CD4-positive, alpha-beta memory T cell (primary cell): ENCODE results near the gene RAP2B. TPM values are rescaled to one million over a fixed set of nuclear protein-coding genes. Genes with fewer than 3 reads are reported as not detected.

Source experiments
- CTCF ChIA-PET: fragments of 350-600 bp; sonication (Branson Sonifier 250); formaldehyde crosslinking; loops from one replicate; lab custom pipeline; 2021; ENCODE audit warnings: inconsistent platforms; ENCODE audit not compliant: partially characterized antibody; lab: Charles Lee
- POLR2A ChIA-PET: fragments of 350-600 bp; sonication (Branson Sonifier 250); formaldehyde crosslinking; loops from one replicate; lab custom pipeline; 2021; ENCODE audit not compliant: partially characterized antibody; lab: Charles Lee
- DNase-seq, 5 donors: peaks; one replicate each; pipeline versions ENCODE4 v3.0.0 to v3.0.0-alpha.2; 2020 to 2022; ENCODE audit warnings: mixed read lengths in 1 of 5
- H3K27ac ChIP-seq: one replicate; pipeline ENCODE4 v1.7.0; 2013; ENCODE audit warnings: low read depth, low read length
- H3K27me3 ChIP-seq: 2 replicates; pipeline ENCODE4 v1.7.0; 2013; ENCODE audit warnings: mild to moderate bottlenecking, low read length, moderate library complexity; ENCODE audit not compliant: insufficient read depth
- H3K36me3 ChIP-seq: 2 replicates; pipeline ENCODE4 v1.7.0; 2013; ENCODE audit warnings: mild to moderate bottlenecking, low read length, moderate library complexity; ENCODE audit not compliant: insufficient read depth
- H3K4me1 ChIP-seq: 2 replicates; pipeline ENCODE4 v1.7.0; 2013; ENCODE audit warnings: mild to moderate bottlenecking, low read length, moderate library complexity; ENCODE audit not compliant: insufficient read depth
- H3K4me3 ChIP-seq, 2 donors: one replicate each; pipeline ENCODE4 v1.7.0; 2013; ENCODE audit warnings: low read length in 2 of 2, mild to moderate bottlenecking in 1 of 2
- H3K9me3 ChIP-seq, 2 donors: one replicate each; pipeline ENCODE4 v1.7.0; 2013; ENCODE audit warnings: low read length in 2 of 2, control low read depth in 1 of 2; ENCODE audit not compliant: control insufficient read depth in 1 of 2
- H3K27ac Mint-ChIP-seq, 7 donors: one replicate each; pipeline ENCODE4 v1.8.0; 2020 to 2021; ENCODE audit warnings: mixed read lengths in 7 of 7, mild to moderate bottlenecking in 6 of 7, inconsistent platforms in 3 of 7, moderate library complexity in 3 of 7
- H3K27me3 Mint-ChIP-seq, 2 donors: one replicate each; pipeline ENCODE4 v1.8.0; 2020 to 2021; ENCODE audit warnings: mixed read lengths in 2 of 2
- H3K36me3 Mint-ChIP-seq, 2 donors: one replicate each; pipeline ENCODE4 v1.8.0; 2020 to 2021; ENCODE audit warnings: mixed read lengths in 2 of 2, inconsistent platforms in 1 of 2, mild to moderate bottlenecking in 1 of 2
- H3K4me1 Mint-ChIP-seq, 4 donors: one replicate each; pipeline ENCODE4 v1.8.0; 2020 to 2021; ENCODE audit warnings: mixed read lengths in 4 of 4, mild to moderate bottlenecking in 1 of 4
- H3K4me3 Mint-ChIP-seq, 8 donors: one replicate each; pipeline ENCODE4 v1.8.0; 2020 to 2021; ENCODE audit warnings: mixed read lengths in 8 of 8, mild to moderate bottlenecking in 7 of 8, moderate library complexity in 6 of 8, inconsistent platforms in 3 of 8
- H3K9me3 Mint-ChIP-seq, 8 donors: one replicate each; pipeline ENCODE4 v1.8.0; 2020 to 2021; ENCODE audit warnings: mixed read lengths in 8 of 8, mild to moderate bottlenecking in 5 of 8, inconsistent platforms in 3 of 8, moderate library complexity in 1 of 8
- intact Hi-C: fragments of 100-400 bp; cut with micrococcal nuclease; formaldehyde crosslinking; loops from one replicate; pipeline ENCODE4 v1.15.1; 2023
- polyA plus RNA-seq, 2 donors: library from polyadenylated mRNA; unstranded; fragments of 300-500 nt; fragmentation: Illumina TruSeq; gene quantifications; one replicate each; pipeline ENCODE4 v1.2.3, GENCODE V29; 2021
- total RNA-seq, 2 experiments: library from RNA; stranded (reverse); gene quantifications; one replicate each; pipeline ENCODE4 v1.2.3, GENCODE V29; 2021

RAP2B gene
- total and polyA plus RNA-seq, 4 experiments from 2014 or later, result 13.8 to 42.3 (median 30.3) TPM

DNA sequence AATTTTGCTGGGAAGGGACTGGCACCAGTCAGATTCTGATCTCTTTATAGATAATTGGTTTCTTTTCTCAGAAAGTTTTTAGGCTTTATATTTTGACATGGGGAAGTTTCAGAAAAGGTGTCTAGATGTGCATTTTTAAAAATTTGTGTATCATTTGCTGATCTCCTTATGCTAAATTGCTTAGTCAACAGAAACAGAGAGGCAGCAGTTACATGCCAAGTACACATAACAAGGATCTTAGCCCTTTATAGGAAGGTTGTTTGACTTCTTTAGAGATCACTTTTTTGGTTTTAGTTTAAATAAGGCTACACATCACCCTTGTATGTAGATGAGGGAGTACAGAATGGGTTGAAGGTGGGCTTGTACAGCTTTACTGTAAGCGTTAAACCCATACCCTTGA is 53.5 kb downstream of the RAP2B start:
- no peak for DNase-seq
- POLR2A ChIA-PET, result interaction anchor here (4.1 kb wide), 1 partner anchor 53 kb away, joined by 24 read pairs; the partner anchor contains the start of gene RAP2B
- peaks cover 60% of the 10 kb centered on the region for H3K4me1 ChIP-seq
- no peak overlapping the region for H3K4me3 ChIP-seq
- no peaks in the 10 kb centered on the region for H3K27me3 Mint-ChIP-seq
- no peaks in the 10 kb centered on the region for H3K27me3 ChIP-seq
- intact Hi-C loops, result no loop called here
- peaks cover 9 to 13% of the 10 kb centered on the region in 2 donors for H3K36me3 Mint-ChIP-seq
- CTCF ChIA-PET, result interaction anchor here (0.9 to 1.7 kb wide), 2 partner anchors 25 to 75 kb away, joined by 3 to 7 read pairs; no protein-coding TSS in a partner anchor
- H3K9me3 ChIP-seq, result no peaks in the 10 kb centered on the region
- H3K27ac Mint-ChIP-seq, result peak overlapping the region in 2 of 7 donors; percentile 29 to 75
- H3K4me1 Mint-ChIP-seq, result peaks cover 47 to 68% (median 57%) of the 10 kb centered on the region in 4 donors
- peak overlapping the region in 1 of 8 donors; percentile 13 for H3K4me3 Mint-ChIP-seq
- peaks cover 0 to 14% (median 5%) of the 10 kb centered on the region in 8 donors for H3K9me3 Mint-ChIP-seq
- no peaks in the 10 kb centered on the region for H3K36me3 ChIP-seq
- H3K27ac ChIP-seq, result no peak overlapping the region

DNA sequence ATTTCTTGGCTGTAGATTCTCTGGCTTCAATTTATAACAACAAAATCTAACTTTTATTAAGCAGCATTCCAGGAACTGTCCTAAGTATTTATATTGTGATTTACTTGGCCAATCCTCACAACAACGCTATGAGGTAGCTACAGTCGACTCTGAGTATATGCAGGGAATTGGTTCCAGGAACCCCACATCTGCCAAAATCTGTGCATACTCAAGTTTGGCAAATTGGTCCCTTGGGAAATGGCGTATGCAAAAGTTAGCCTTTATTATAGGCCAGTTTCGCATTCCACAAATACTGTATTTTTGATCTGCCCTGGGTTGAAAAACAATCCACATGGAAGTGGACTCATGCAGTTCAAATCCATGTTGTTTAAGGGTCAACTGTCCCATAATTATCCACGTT is 53.9 kb downstream of the RAP2B start:
- intact Hi-C loops, result no loop called here
- Mint-ChIP-seq H3K27ac (no peak overlapping the region), H3K4me3 (no peak overlapping the region), H3K36me3 (peaks cover 10 to 13% of the 10 kb centered on the region in 2 donors), H3K27me3 (no peaks in the 10 kb centered on the region), H3K4me1 (peaks cover 47 to 68% (median 58%) of the 10 kb centered on the region in 4 donors), H3K9me3 (peaks cover 0 to 14% (median 5%) of the 10 kb centered on the region in 8 donors)
- DNase-seq, result no peak
- Histone ChIP-seq H3K27ac (no peak overlapping the region), H3K36me3 (no peaks in the 10 kb centered on the region), H3K4me3 (no peak overlapping the region), H3K9me3 (no peaks in the 10 kb centered on the region), H3K4me1 (peaks cover 60% of the 10 kb centered on the region), H3K27me3 (no peaks in the 10 kb centered on the region)
- CTCF ChIA-PET, result interaction anchor here (0.9 to 1.7 kb wide), 2 partner anchors 25 to 75 kb away, joined by 3 to 7 read pairs; no protein-coding TSS in a partner anchor
- POLR2A ChIA-PET, result interaction anchor here (1.9 kb wide), 1 partner anchor 55 kb away, joined by 6 read pairs; no protein-coding TSS in a partner anchor

DNA sequence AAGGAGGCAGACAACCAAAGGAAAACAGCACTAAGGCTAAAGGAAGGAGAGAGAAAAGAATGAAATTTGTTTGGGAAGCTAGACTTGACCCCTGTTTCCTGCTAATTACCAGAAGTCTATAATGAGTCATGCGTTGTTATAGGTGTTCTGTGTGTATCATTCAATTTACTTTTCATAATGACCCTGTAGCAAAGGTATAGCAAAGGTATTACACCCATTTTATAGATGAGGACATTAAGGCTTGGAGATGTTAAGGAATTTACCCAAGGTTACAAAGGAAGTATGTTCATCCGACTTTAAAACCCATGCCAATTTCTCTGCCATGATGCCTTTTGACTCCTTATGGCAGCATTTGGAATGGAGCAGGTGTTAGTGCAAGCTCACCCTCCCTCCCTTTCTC is 54.9 kb downstream of the RAP2B start:
- DNase-seq, result no peak
- Histone ChIP-seq H3K27me3 (no peaks in the 10 kb centered on the region), H3K4me1 (peaks cover 67% of the 10 kb centered on the region), H3K27ac (no peak overlapping the region), H3K9me3 (no peaks in the 10 kb centered on the region), H3K36me3 (no peaks in the 10 kb centered on the region), H3K4me3 (no peak overlapping the region)
- intact Hi-C loops, result no loop called here
- ChIA-PET CTCF (interaction anchor here (1.0 to 2.0 kb wide), 3 partner anchors 8 to 74 kb away, joined by 3 to 8 read pairs (median 7); no protein-coding TSS in a partner anchor), POLR2A (interaction anchor here (1.9 to 2.1 kb wide), 2 partner anchors 54 to 56 kb away, joined by 6 to 9 read pairs; partner anchors contain the start of gene RAP2B)
- Mint-ChIP-seq H3K4me3 (peak overlapping the region in 1 of 8 donors; percentile 52), H3K27ac (peak overlapping the region in 4 of 7 donors; percentile 17 to 83 (median 36)), H3K9me3 (peaks cover 0 to 14% (median 5%) of the 10 kb centered on the region in 8 donors), H3K27me3 (no peaks in the 10 kb centered on the region), H3K36me3 (peaks cover 13% of the 10 kb centered on the region in 2 donors), H3K4me1 (peaks cover 55 to 75% (median 64%) of the 10 kb centered on the region in 4 donors)

- Histone ChIP-seq H3K4me1 (peaks cover 83% of the 10 kb centered on the region), H3K27me3 (no peaks in the 10 kb centered on the region), H3K9me3 (no peaks in the 10 kb centered on the region), H3K36me3 (no peaks in the 10 kb centered on the region), H3K4me3 (no peak overlapping the region), H3K27ac (no peak overlapping the region)
- CTCF ChIA-PET, result interaction anchor here (1.1 to 5.6 kb wide), 4 partner anchors 10 to 71 kb away, joined by 4 to 53 read pairs (median 26); no protein-coding TSS in a partner anchor
- Mint-ChIP-seq H3K27ac (peak overlapping the region; percentile 68 to 96 (median 70)), H3K9me3 (peaks cover 0 to 14% (median 5%) of the 10 kb centered on the region in 8 donors), H3K4me1 (peaks cover 51 to 83% (median 68%) of the 10 kb centered on the region in 4 donors), H3K36me3 (peaks cover 13% of the 10 kb centered on the region in 2 donors), H3K27me3 (no peaks in the 10 kb centered on the region), H3K4me3 (peak overlapping the region in 5 of 8 donors; percentile 10 to 65 (median 45))
- DNase-seq, result no peak
- intact Hi-C loops, result no loop called here
- POLR2A ChIA-PET, result interaction anchor here (0.9 to 5.1 kb wide), 5 partner anchors 10 to 66 kb away, joined by 3 to 206 read pairs (median 38); partner anchors contain the start of gene RAP2B
Measured at GRCh38 chr3:153219146-153219545, 57.1 kb downstream of the RAP2B start.
